ENCODE results near the gene ZNF878.

Gene ZNF878

DNA sequence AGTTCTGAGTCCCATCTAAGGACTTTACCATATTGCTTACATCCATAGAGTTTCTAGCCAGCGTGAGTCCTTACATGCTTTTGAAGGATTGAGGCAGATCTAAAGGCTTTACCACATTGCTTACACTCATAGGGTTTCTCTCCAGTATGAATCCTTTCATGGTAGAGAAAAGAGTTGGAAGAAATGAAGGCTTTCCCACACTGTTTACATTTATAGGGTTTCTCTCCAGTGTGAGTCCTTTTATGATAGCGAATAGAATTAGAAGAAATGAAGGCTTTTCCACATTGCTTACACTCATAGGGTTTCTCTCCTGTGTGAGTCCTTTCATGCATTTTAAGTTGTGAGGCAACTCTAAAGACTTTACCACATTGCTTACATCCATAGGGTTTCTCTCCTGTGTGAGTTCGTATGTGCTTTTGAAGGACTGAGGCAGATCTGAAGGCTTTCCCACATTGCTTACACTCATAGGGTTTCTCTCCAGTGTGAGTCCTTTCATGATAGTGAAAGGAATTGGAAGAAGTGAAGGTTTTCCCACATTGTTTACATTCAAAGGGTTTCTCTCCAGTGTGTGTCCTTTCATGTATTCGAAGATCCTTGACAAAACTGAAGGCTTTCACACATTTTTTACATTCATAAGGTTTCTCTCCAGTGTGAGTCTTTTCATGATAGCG lies 8.9 kb downstream of the ZNF878 start:
- no peak for ATAC-seq
- TF ChIP-seq TOX (CRISPR knock-in tag; IDR thresholded peaks at IDR 0.05; ENCODE audit: borderline replicate concordance) (no peak), GLIS3 (CRISPR knock-in tag; IDR thresholded peaks at IDR 0.05) (no peak), ZFP3 (CRISPR knock-in tag; IDR thresholded peaks at IDR 0.05) (no peak), ZNF70 (CRISPR knock-in tag; IDR thresholded peaks at IDR 0.05) (no peak), ARNTL (CRISPR knock-in tag; IDR thresholded peaks at IDR 0.05; ENCODE audit: borderline replicate concordance, low read depth) (no peak)
- TF ChIP-seq, protein P1, sequence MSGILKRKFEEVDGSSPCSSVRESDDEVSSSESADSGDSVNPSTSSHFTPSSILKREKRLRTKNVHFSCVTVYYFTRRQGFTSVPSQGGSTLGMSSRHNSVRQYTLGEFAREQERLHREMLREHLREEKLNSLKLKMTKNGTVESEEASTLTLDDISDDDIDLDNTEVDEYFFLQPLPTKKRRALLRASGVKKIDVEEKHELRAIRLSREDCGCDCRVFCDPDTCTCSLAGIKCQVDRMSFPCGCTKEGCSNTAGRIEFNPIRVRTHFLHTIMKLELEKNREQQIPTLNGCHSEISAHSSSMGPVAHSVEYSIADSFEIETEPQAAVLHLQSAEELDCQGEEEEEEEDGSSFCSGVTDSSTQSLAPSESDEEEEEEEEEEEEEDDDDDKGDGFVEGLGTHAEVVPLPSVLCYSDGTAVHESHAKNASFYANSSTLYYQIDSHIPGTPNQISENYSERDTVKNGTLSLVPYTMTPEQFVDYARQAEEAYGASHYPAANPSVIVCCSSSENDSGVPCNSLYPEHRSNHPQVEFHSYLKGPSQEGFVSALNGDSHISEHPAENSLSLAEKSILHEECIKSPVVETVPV (CRISPR knock-in tag; IDR thresholded peaks at IDR 0.05), result no peak
- TF ChIP-seq, protein P2, sequence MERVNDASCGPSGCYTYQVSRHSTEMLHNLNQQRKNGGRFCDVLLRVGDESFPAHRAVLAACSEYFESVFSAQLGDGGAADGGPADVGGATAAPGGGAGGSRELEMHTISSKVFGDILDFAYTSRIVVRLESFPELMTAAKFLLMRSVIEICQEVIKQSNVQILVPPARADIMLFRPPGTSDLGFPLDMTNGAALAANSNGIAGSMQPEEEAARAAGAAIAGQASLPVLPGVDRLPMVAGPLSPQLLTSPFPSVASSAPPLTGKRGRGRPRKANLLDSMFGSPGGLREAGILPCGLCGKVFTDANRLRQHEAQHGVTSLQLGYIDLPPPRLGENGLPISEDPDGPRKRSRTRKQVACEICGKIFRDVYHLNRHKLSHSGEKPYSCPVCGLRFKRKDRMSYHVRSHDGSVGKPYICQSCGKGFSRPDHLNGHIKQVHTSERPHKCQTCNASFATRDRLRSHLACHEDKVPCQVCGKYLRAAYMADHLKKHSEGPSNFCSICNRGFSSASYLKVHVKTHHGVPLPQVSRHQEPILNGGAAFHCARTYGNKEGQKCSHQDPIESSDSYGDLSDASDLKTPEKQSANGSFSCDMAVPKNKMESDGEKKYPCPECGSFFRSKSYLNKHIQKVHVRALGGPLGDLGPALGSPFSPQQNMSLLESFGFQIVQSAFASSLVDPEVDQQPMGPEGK (CRISPR knock-in tag; IDR thresholded peaks at IDR 0.05; ENCODE audit: borderline replicate concordance), result no peak
- TF ChIP-seq, protein P3, sequence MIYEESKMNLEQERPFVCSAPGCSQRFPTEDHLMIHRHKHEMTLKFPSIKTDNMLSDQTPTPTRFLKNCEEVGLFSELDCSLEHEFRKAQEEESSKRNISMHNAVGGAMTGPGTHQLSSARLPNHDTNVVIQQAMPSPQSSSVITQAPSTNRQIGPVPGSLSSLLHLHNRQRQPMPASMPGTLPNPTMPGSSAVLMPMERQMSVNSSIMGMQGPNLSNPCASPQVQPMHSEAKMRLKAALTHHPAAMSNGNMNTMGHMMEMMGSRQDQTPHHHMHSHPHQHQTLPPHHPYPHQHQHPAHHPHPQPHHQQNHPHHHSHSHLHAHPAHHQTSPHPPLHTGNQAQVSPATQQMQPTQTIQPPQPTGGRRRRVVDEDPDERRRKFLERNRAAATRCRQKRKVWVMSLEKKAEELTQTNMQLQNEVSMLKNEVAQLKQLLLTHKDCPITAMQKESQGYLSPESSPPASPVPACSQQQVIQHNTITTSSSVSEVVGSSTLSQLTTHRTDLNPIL (CRISPR knock-in tag; IDR thresholded peaks at IDR 0.05; ENCODE audit: low read depth), result no peak

DNA sequence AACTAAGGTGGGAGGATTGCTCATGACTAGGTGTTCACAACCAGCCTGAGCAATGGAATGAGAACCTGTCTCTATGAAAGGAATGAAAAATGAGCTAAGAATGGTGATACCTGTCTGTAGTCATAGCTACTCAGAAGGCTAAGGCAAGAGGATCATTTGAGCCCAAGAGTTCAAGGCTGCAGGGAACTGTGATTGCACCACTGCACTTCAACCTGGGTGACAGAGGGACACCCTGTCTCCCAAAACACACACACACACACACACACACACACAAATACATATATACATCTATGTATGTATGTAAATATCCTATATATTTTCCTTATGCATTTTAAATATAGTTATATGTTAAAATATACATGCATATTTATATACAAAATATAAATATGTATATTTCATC lies 9.9 kb downstream of the ZNF878 start:
- ATAC-seq, result no peak
- TF ChIP-seq ZNF70 (CRISPR knock-in tag; IDR thresholded peaks at IDR 0.05) (no peak), RARB (CRISPR knock-in tag; IDR thresholded peaks at IDR 0.05) (no peak), ISL1 (CRISPR knock-in tag; IDR thresholded peaks at IDR 0.05) (no peak), TOX (CRISPR knock-in tag; IDR thresholded peaks at IDR 0.05; ENCODE audit: borderline replicate concordance) (no peak), SNAI2 (CRISPR knock-in tag; IDR thresholded peaks at IDR 0.05) (no peak), ARNTL (CRISPR knock-in tag; IDR thresholded peaks at IDR 0.05; ENCODE audit: borderline replicate concordance, low read depth) (no peak), ZNF8 (CRISPR knock-in tag; IDR thresholded peaks at IDR 0.05) (no peak), ZFP3 (CRISPR knock-in tag; IDR thresholded peaks at IDR 0.05) (no peak), GLIS3 (CRISPR knock-in tag; IDR thresholded peaks at IDR 0.05) (no peak), TCF4 (CRISPR knock-in tag; IDR thresholded peaks at IDR 0.05; ENCODE audit: borderline replicate concordance) (no peak), BACH2 (CRISPR knock-in tag; IDR thresholded peaks at IDR 0.05; ENCODE audit: borderline replicate concordance) (no peak), CSDC2 (CRISPR knock-in tag; IDR thresholded peaks at IDR 0.05) (no peak)
- TF ChIP-seq, protein P2 (CRISPR knock-in tag; IDR thresholded peaks at IDR 0.05; ENCODE audit: borderline replicate concordance), result no peak
- TF ChIP-seq, protein P1 (CRISPR knock-in tag; IDR thresholded peaks at IDR 0.05), result no peak
- TF ChIP-seq, protein P3 (CRISPR knock-in tag; IDR thresholded peaks at IDR 0.05; ENCODE audit: low read depth), result no peak

DNA sequence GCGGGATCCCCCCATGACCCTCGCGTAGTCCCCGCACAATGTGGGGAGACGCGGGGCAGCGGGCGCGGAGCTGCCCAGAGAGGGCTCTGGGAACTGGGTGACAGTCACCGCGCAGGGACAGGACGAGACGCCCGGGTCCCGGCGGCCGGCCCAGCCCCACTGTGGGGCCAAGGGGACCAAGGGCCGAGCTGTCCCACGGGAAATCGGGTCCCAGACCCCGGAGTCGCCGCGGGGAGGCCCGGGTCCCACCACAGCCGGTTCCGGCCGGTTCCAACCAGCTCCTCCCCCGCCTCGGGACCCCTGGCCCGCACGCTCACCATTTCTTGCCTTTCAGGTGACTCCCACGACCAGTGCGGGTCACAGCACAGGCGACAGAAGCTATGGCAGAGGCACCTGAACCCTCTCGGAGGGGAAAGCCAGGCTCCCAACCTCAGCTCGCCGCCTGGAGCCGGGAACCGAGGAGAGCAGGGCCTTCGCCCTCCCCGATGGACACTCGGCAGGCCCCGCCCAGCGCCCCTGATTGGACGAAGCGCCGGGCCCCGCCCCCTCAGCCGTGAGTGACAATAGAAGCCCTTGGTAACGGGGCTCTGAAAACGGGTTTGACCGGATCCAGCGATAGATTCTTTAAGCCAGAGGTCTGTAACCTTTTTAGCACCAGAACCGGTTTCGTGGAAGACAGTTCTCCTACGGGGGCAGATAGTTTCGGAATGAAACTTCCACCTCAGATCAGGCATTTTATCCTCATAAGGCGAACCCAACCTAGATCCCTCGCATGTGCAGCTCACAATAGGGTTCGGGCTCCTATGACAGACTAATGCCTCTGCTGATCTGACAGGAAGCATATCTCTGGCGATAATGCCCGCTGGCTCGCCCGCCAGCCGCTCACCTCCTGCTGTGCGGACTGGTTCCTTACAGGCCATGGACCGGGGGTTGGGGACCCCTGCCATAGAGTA lies 17.3 kb downstream of the ZNF878 start, which contains the start of gene ZNF433:
TSS of gene ZNF433 (minus strand) at position 460 of the 953 bp plus-strand sequence. CDS start at position 320, 140 bp downstream.
- no peak for TF ChIP-seq SNAI2 (CRISPR knock-in tag; IDR thresholded peaks at IDR 0.05)
- TF ChIP-seq, protein P3 (CRISPR knock-in tag; IDR thresholded peaks at IDR 0.05; ENCODE audit: low read depth), result no peak
- TF ChIP-seq ISL1 (CRISPR knock-in tag; IDR thresholded peaks at IDR 0.05), result no peak
- TF ChIP-seq, protein P4, sequence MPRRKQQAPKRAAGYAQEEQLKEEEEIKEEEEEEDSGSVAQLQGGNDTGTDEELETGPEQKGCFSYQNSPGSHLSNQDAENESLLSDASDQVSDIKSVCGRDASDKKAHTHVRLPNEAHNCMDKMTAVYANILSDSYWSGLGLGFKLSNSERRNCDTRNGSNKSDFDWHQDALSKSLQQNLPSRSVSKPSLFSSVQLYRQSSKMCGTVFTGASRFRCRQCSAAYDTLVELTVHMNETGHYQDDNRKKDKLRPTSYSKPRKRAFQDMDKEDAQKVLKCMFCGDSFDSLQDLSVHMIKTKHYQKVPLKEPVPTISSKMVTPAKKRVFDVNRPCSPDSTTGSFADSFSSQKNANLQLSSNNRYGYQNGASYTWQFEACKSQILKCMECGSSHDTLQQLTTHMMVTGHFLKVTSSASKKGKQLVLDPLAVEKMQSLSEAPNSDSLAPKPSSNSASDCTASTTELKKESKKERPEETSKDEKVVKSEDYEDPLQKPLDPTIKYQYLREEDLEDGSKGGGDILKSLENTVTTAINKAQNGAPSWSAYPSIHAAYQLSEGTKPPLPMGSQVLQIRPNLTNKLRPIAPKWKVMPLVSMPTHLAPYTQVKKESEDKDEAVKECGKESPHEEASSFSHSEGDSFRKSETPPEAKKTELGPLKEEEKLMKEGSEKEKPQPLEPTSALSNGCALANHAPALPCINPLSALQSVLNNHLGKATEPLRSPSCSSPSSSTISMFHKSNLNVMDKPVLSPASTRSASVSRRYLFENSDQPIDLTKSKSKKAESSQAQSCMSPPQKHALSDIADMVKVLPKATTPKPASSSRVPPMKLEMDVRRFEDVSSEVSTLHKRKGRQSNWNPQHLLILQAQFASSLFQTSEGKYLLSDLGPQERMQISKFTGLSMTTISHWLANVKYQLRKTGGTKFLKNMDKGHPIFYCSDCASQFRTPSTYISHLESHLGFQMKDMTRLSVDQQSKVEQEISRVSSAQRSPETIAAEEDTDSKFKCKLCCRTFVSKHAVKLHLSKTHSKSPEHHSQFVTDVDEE (CRISPR knock-in tag; IDR thresholded peaks at IDR 0.05), result 0 out of 2 replicates have a peak, but pooled peaks have one; percentile 26
- ATAC-seq, result peak; percentile 100

Measured in SK-N-SH treated with all-trans-retinoic acid at 6 μM for 48 hours (cell line).